NB4 (cell line): Measurements from ENCODE around the gene CYB561.

Experiments
- DNase-seq: peaks from one replicate; pipeline ENCODE4 v3.0.0; 2010; ENCODE audit warnings: low read depth
- H3K4me3 ChIP-seq: one replicate; pipeline ENCODE4 v1.5.1; 2011; ENCODE audit warnings: mild to moderate bottlenecking, low read depth, low read length, moderate library complexity
- CTCF ChIP-seq: IDR thresholded peaks from one replicate; pipeline ENCODE4 v1.5.1; 2012; ENCODE audit warnings: low read depth, low read length
- MAX ChIP-seq: IDR thresholded peaks from 2 replicates; pipeline ENCODE4 v1.6.1; 2011; ENCODE audit warnings: low read depth, low read length
- MYC ChIP-seq: IDR thresholded peaks from 2 replicates; pipeline ENCODE4 v1.6.1; 2011; ENCODE audit warnings: low read depth, low read length
- POLR2A ChIP-seq: IDR thresholded peaks from 2 replicates; pipeline ENCODE4 v1.6.1; 2011; ENCODE audit warnings: mild to moderate bottlenecking; ENCODE audit not compliant: insufficient read length; ENCODE audit errors: extremely low read depth

Gene CYB561

DNA sequence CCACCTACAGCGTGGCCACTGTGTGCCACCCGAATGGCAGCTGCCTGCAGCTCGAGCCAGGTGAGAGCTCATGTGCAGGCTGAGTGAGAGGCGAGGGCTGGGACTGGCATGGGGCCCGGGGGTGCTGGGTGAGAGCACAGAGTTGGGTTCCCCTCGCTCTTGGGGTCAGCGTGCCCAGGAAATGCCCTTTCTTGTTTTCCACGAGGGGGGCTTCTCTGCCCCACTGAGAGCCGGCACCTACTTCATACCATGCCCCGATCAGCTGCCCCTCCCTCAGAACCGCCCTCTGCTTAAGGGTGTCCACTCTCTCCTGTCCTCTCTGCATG is 40.9 kb upstream of the CYB561 start:
- DNase-seq: no peak
- H3K4me3 ChIP-seq: no peak overlapping the region
- TF ChIP-seq CTCF: no peak
- no peak for TF ChIP-seq POLR2A
- TF ChIP-seq MAX: no peak
- TF ChIP-seq MYC: no peak

DNA sequence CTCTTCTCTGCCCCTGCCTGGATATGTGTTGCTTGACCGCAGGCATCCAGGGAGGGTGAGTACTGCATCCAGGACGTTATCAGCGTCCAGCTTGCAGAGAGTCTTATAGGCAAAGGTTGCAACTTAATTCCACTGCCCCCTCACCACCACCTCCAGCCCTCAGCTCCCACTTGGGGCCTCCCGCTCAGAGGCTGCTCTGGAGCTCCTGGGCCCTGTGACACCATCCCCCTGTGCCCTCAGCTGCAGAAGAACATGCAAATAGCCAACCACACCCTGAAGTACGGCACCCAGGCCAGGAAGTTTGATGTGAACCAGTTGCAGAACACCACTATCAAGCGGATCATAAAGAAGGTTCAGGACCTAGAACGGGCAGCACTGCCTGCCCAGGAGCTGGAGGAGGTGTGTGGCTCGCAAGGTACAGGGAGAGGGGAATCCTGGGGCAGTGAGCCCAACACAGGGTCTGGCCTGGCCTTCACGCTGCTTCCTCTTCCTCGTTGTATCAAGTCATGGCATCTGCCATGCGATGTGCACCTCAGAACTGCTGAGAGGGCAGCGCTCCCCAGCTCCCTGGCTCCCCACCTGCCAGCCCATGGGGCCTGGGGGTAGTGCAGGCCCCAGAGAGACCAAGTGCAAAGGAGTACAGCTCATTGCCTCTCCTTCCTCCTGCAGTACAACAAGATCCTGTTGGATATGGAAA is 40.4 kb upstream of the CYB561 start:
- TF ChIP-seq CTCF: no peak
- TF ChIP-seq POLR2A: no peak
- no peak for TF ChIP-seq MAX
- no peak for TF ChIP-seq MYC
- DNase-seq: no peak
- H3K4me3 ChIP-seq: no peak overlapping the region

DNA sequence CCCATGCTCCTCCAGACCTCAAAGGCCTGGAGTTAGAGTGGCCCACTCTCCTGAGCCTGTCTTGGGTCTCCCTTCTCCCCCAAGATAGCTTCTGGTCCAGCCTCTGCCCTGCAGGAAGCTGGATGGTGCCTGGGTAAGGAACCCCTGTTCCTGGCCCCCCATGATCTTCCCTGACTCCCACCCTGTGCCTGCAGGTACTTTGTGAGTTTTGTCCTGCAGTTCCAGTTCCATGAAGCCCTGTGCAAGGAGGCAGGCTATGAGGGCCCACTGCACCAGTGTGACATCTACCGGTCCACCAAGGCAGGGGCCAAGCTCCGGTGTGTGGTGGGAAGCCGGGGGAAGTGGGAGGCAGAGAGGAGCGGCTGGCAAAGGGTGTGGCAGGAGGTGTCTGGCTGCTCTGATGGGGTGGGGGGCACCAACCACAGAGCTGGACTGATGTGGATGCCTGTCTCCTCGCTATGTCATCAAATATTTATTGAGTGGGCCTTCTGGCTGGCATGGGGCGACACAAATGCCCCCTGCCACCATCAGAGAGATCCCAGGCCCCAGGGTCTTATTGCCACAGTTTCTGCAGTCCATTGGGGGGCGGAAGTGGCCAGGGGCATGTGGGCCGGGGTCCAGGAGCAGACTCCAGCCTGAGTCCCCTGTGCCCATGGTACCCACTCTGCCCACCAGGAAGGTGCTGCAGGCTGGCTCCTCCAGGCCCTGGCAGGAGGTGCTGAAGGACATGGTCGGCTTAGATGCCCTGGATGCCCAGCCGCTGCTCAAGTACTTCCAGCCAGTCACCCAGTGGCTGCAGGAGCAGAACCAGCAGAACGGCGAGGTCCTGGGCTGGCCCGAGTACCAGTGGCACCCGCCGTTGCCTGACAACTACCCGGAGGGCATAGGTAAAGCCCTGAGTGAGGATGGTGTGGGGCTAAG is 37.8 kb upstream of the CYB561 start:
- H3K4me3 ChIP-seq: no peak overlapping the region
- DNase-seq: no peak
- no peak for TF ChIP-seq POLR2A
- TF ChIP-seq CTCF: no peak
- TF ChIP-seq MAX: no peak

GRCh38 chr17:63483038-63483437 is 36.9 kb upstream of the CYB561 start:
- TF ChIP-seq CTCF (no peak), MAX (no peak), POLR2A (no peak), MYC (no peak)
- no peak for DNase-seq
- no peak overlapping the region for H3K4me3 ChIP-seq

GRCh38 chr17:63482509-63482908 is 36.4 kb upstream of the CYB561 start:
- TF ChIP-seq CTCF (no peak), MYC (no peak), POLR2A (no peak), MAX (no peak)
- no peak for DNase-seq
- H3K4me3 ChIP-seq: no peak overlapping the region
